ENCODE data around the gene CDC14A.

Gene CDC14A

DNA sequence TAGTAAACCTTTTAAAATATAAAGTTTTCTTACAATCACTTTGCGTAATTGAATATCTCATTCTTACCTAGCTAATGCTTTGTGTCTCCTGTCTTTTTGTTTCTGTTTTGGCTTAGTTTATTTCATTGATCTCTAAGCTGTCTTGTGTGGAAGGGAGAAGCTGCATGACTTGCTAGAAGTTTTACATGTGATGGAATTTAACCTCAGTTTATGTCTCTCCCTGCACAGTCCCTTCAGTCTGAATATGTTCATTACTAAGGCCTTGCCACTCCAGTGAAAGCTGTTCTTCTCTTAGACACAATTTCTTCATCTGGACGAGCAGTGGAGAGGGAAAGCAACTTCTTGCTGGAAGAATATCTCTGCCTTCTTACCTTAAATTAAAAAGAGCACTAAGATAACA, 165.7 kb downstream of the CDC14A start:
- Histone ChIP-seq H4K91ac (ENCODE audit: low read length) (no peak overlapping the region), H3K18ac (ENCODE audit: low read depth in 1 of 2, low read length in 2 of 2) (no peak overlapping the region), H4K8ac (ENCODE audit: low read length) (no peak overlapping the region), H3K4me3 (ENCODE audit: insufficient read depth in 1 of 2, low read depth in 1 of 2, low read length in 2 of 2) (no peak overlapping the region), H2BK15ac (ENCODE audit: low read depth, poor library complexity, severe bottlenecking) (no peak overlapping the region), H2BK12ac (ENCODE audit: low read length in 2 of 2) (no peak overlapping the region), H2BK120ac (ENCODE audit: low read depth, low read length) (no peak overlapping the region), H3K36me3 (ENCODE audit: control insufficient read depth in 1 of 2, insufficient read depth in 2 of 2, low read depth in 1 of 2, low read length in 2 of 2) (no peaks in the 10 kb centered on the region), H2BK5ac (ENCODE audit: low read depth, low read length, poor library complexity, severe bottlenecking) (no peak overlapping the region), H3K9me3 (ENCODE audit: control insufficient read depth, low read length) (no peaks in the 10 kb centered on the region), H3K14ac (ENCODE audit: low read length in 2 of 2) (no peak overlapping the region), H3K23ac (ENCODE audit: low read length in 2 of 2) (no peak overlapping the region), H3K27me3 (ENCODE audit: control insufficient read depth in 1 of 2, insufficient read depth in 1 of 2, low read length in 2 of 2) (no peaks in the 10 kb centered on the region), H2AFZ (ENCODE audit: low read depth, low read length) (no peak overlapping the region), H3K9ac (ENCODE audit: low read length) (no peak overlapping the region), H3K4me2 (ENCODE audit: low read length, poor library complexity, severe bottlenecking) (no peak overlapping the region), H2AK5ac (ENCODE audit: low read length, severe bottlenecking) (no peak overlapping the region), H3K4ac (ENCODE audit: low read depth in 1 of 2, low read length in 2 of 2) (no peak overlapping the region), H3K79me1 (replicated peaks; ENCODE audit: low read length, poor library complexity, severe bottlenecking) (no peaks in the 10 kb centered on the region), H3K4me1 (ENCODE audit: control insufficient read depth, insufficient read depth, low read depth, low read length) (no peaks in the 10 kb centered on the region), H3K27ac (ENCODE audit: low read length, poor library complexity, severe bottlenecking) (no peak overlapping the region)
- DNase-seq: no peak
- WGBS: 100% methylated on average over 1 of the region's 2 CpGs

DNA sequence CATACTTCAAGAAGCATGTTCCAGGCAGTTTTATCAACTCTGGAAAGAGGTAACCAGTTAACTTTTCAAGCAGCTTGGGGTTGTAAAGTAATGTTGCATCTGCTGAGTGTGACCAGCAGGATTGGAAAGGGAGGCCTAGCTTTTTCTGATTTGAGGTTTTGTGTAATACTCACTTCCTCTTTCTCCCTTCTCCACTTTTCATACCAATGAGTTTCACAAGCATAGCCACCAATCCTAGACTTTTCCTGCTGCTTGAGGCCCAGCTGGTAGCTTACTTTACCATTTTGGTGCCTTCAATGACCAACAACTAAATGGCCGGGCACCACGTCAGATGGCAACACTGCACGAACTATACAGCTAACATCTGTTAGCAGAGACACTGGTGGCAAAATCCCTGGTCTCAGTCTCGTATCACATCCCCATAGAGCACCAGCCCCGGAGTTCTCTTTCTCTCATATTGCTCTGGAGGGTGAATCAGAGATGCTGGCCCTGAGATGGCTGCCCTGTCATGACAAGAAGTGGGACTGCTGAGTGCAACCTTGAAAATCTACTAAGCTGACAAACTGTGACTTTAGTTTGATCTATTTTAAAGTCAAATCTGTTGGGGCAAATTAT, 170.8 kb downstream of the CDC14A start:
- DNase-seq: peak; percentile 23
- Histone ChIP-seq H3K4me2 (ENCODE audit: low read length, poor library complexity, severe bottlenecking) (no peak overlapping the region), H2AK5ac (ENCODE audit: low read length, severe bottlenecking) (no peak overlapping the region), H2AFZ (ENCODE audit: low read depth, low read length) (no peak overlapping the region), H3K23ac (ENCODE audit: low read length in 2 of 2) (no peak overlapping the region), H4K91ac (ENCODE audit: low read length) (no peak overlapping the region), H3K9ac (ENCODE audit: low read length) (no peak overlapping the region), H3K18ac (ENCODE audit: low read depth in 1 of 2, low read length in 2 of 2) (no peak overlapping the region), H4K8ac (ENCODE audit: low read length) (no peak overlapping the region), H3K79me1 (replicated peaks; ENCODE audit: low read length, poor library complexity, severe bottlenecking) (no peaks in the 10 kb centered on the region), H2BK120ac (ENCODE audit: low read depth, low read length) (no peak overlapping the region), H2BK15ac (ENCODE audit: low read depth, poor library complexity, severe bottlenecking) (no peak overlapping the region), H3K4me1 (ENCODE audit: control insufficient read depth, insufficient read depth, low read depth, low read length) (no peaks in the 10 kb centered on the region), H2BK5ac (ENCODE audit: low read depth, low read length, poor library complexity, severe bottlenecking) (no peak overlapping the region), H3K27me3 (ENCODE audit: control insufficient read depth in 1 of 2, insufficient read depth in 1 of 2, low read length in 2 of 2) (no peaks in the 10 kb centered on the region), H3K4ac (ENCODE audit: low read depth in 1 of 2, low read length in 2 of 2) (no peak overlapping the region), H3K27ac (ENCODE audit: low read length, poor library complexity, severe bottlenecking) (no peak overlapping the region), H3K36me3 (ENCODE audit: control insufficient read depth in 1 of 2, insufficient read depth in 2 of 2, low read depth in 1 of 2, low read length in 2 of 2) (no peaks in the 10 kb centered on the region), H3K9me3 (ENCODE audit: control insufficient read depth, low read length) (no peaks in the 10 kb centered on the region), H3K14ac (ENCODE audit: low read length in 2 of 2) (no peak overlapping the region), H3K4me3 (ENCODE audit: insufficient read depth in 1 of 2, low read depth in 1 of 2, low read length in 2 of 2) (no peak overlapping the region), H2BK12ac (ENCODE audit: low read length in 2 of 2) (no peak overlapping the region)
- 99% methylated on average over 5 of the region's 5 CpGs for whole genome bisulfite sequencing

DNA sequence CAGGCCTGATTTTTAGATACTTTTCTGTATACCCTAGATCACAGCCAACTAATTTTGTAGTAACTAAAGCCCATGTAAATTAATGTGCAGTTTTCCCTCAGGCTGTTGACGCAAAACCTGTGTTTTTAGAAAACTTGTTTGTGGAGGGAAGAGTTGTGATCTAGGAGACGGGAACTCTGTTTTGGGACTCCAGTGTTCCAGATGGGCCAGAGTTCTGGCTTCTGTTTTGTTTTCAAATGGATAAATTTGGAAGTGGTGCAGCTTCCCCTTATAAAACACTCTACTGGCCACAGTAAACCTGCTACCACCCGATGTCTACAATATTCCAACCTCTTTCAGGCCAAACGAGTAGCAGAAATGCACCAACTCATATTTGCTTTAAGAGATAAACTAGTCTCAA, 172.0 kb downstream of the CDC14A start:
- 98% methylated on average over 4 of the region's 4 CpGs for WGBS
- no peak overlapping the region for H2AK5ac ChIP-seq (ENCODE audit: low read length, severe bottlenecking)
- H4K8ac ChIP-seq (ENCODE audit: low read length): no peak overlapping the region
- no peak overlapping the region for H2BK120ac ChIP-seq (ENCODE audit: low read depth, low read length)
- no peak overlapping the region for H2AFZ ChIP-seq (ENCODE audit: low read depth, low read length)
- H3K36me3 ChIP-seq (ENCODE audit: control insufficient read depth in 1 of 2, insufficient read depth in 2 of 2, low read depth in 1 of 2, low read length in 2 of 2): no peaks in the 10 kb centered on the region
- no peaks in the 10 kb centered on the region for H3K79me1 ChIP-seq (replicated peaks; ENCODE audit: low read length, poor library complexity, severe bottlenecking)
- no peak overlapping the region for H2BK15ac ChIP-seq (ENCODE audit: low read depth, poor library complexity, severe bottlenecking)
- no peak overlapping the region for H2BK5ac ChIP-seq (ENCODE audit: low read depth, low read length, poor library complexity, severe bottlenecking)
- H3K27me3 ChIP-seq (ENCODE audit: control insufficient read depth in 1 of 2, insufficient read depth in 1 of 2, low read length in 2 of 2): no peaks in the 10 kb centered on the region
- DNase-seq: no peak
- H2BK12ac ChIP-seq (ENCODE audit: low read length in 2 of 2): no peak overlapping the region
- H3K14ac ChIP-seq (ENCODE audit: low read length in 2 of 2): no peak overlapping the region
- no peak overlapping the region for H3K27ac ChIP-seq (ENCODE audit: low read length, poor library complexity, severe bottlenecking)
- H3K9me3 ChIP-seq (ENCODE audit: control insufficient read depth, low read length): no peaks in the 10 kb centered on the region
- no peak overlapping the region for H3K18ac ChIP-seq (ENCODE audit: low read depth in 1 of 2, low read length in 2 of 2)
- H3K4me1 ChIP-seq (ENCODE audit: control insufficient read depth, insufficient read depth, low read depth, low read length): no peaks in the 10 kb centered on the region
- no peak overlapping the region for H3K9ac ChIP-seq (ENCODE audit: low read length)
- H3K4me3 ChIP-seq (ENCODE audit: insufficient read depth in 1 of 2, low read depth in 1 of 2, low read length in 2 of 2): no peak overlapping the region
- H3K4ac ChIP-seq (ENCODE audit: low read depth in 1 of 2, low read length in 2 of 2): no peak overlapping the region
- H3K4me2 ChIP-seq (ENCODE audit: low read length, poor library complexity, severe bottlenecking): no peak overlapping the region
- H4K91ac ChIP-seq (ENCODE audit: low read length): no peak overlapping the region
- H3K23ac ChIP-seq (ENCODE audit: low read length in 2 of 2): no peak overlapping the region

- Histone ChIP-seq H3K23ac (ENCODE audit: low read length in 2 of 2) (no peak overlapping the region), H3K27ac (ENCODE audit: low read length, poor library complexity, severe bottlenecking) (no peak overlapping the region), H2AFZ (ENCODE audit: low read depth, low read length) (no peak overlapping the region), H3K27me3 (ENCODE audit: control insufficient read depth in 1 of 2, insufficient read depth in 1 of 2, low read length in 2 of 2) (no peaks in the 10 kb centered on the region), H4K8ac (ENCODE audit: low read length) (no peak overlapping the region), H3K4ac (ENCODE audit: low read depth in 1 of 2, low read length in 2 of 2) (no peak overlapping the region), H2BK15ac (ENCODE audit: low read depth, poor library complexity, severe bottlenecking) (no peak overlapping the region), H3K18ac (ENCODE audit: low read depth in 1 of 2, low read length in 2 of 2) (no peak overlapping the region), H3K36me3 (ENCODE audit: control insufficient read depth in 1 of 2, insufficient read depth in 2 of 2, low read depth in 1 of 2, low read length in 2 of 2) (no peaks in the 10 kb centered on the region), H3K4me1 (ENCODE audit: control insufficient read depth, insufficient read depth, low read depth, low read length) (no peaks in the 10 kb centered on the region), H3K4me3 (ENCODE audit: insufficient read depth in 1 of 2, low read depth in 1 of 2, low read length in 2 of 2) (no peak overlapping the region), H2AK5ac (ENCODE audit: low read length, severe bottlenecking) (no peak overlapping the region), H3K4me2 (ENCODE audit: low read length, poor library complexity, severe bottlenecking) (no peak overlapping the region), H3K79me1 (replicated peaks; ENCODE audit: low read length, poor library complexity, severe bottlenecking) (no peaks in the 10 kb centered on the region), H3K9me3 (ENCODE audit: control insufficient read depth, low read length) (no peaks in the 10 kb centered on the region), H2BK120ac (ENCODE audit: low read depth, low read length) (no peak overlapping the region), H2BK5ac (ENCODE audit: low read depth, low read length, poor library complexity, severe bottlenecking) (no peak overlapping the region), H3K14ac (ENCODE audit: low read length in 2 of 2) (no peak overlapping the region), H4K91ac (ENCODE audit: low read length) (no peak overlapping the region), H3K9ac (ENCODE audit: low read length) (no peak overlapping the region), H2BK12ac (ENCODE audit: low read length in 2 of 2) (no peak overlapping the region)
- 100% methylated on average over 2 of the region's 2 CpGs for WGBS
- DNase-seq: no peak
These were observed 174.6 kb downstream of the CDC14A start for GRCh38 chr1:100526894-100527293.
